Right lobe of liver (tissue), 6 donors: ENCODE data around the gene SRI. TPM values are rescaled to one million over a fixed set of nuclear protein-coding genes. Genes with fewer than 3 reads are reported as not detected.

Source experiments
- ATAC-seq, 4 donors: fragments of 200-7000 bp; cut with Tn5 transposase; one replicate each; pipeline ENCODE4 v1.9.1; 2020; ENCODE audit warnings: mild to moderate bottlenecking in 4 of 4, moderate library complexity in 4 of 4
- DNase-seq, 3 donors: peaks; one replicate each; pipeline ENCODE4 v3.0.0-alpha.2; 2020
- H3K27ac ChIP-seq, 3 donors: fragments of 200-600 bp; one replicate each; pipeline ENCODE4 v1.8.0; 2022
- H3K27me3 ChIP-seq, 2 donors: fragments of 200-600 bp; one replicate each; pipeline ENCODE4 v1.8.0; 2022
- H3K36me3 ChIP-seq, 4 donors: fragments of 200-600 bp; sonication (generic) in 1 of 4; one replicate each; pipeline versions ENCODE4 v1.5.1 to v1.8.0; 2017 to 2022; ENCODE audit warnings: control low read depth in 1 of 4
- H3K4me1 ChIP-seq, 4 donors: fragments of 200-600 bp; sonication (generic) in 1 of 4; one replicate each; pipeline versions ENCODE4 v1.5.1 to v1.8.0; 2017 to 2022; ENCODE audit warnings: control low read depth in 1 of 4
- H3K4me3 ChIP-seq, 3 donors: fragments of 200-600 bp; one replicate each; pipeline ENCODE4 v1.8.0; 2022
- H3K9me3 ChIP-seq, 4 donors: fragments of 200-600 bp; sonication (generic) in 1 of 4; one replicate each; pipeline versions ENCODE4 v1.5.1 to v1.8.0; 2017 to 2022; ENCODE audit warnings: control low read depth in 1 of 4
- POLR2A ChIP-seq: fragments of 450-650 bp; IDR thresholded peaks from one replicate; pipeline ENCODE4 v1.6.1; 2017; ENCODE audit warnings: antibody characterized with exemption, mild to moderate bottlenecking
- WGBS: methylation state at CpG from one replicate; pipeline ENCODE4 v1.1.6; 2018; ENCODE audit warnings: low coverage, low lambda C conversion rate; ENCODE audit not compliant: insufficient coverage; ENCODE audit errors: missing lambda C conversion rate; 5-methylcytosine and 5-hydroxymethylcytosine counted together
- intact Hi-C, 2 donors: fragments of 100-400 bp; cut with DNase I; formaldehyde crosslinking; loops; one replicate each; pipeline versions ENCODE4 v1.11.2 to v1.14.1; 2022
- total RNA-seq, 6 experiments: library from RNA; depleted of rRNA in 2 of 6; stranded (reverse); fragments of >200 nt in 2 of 6; fragmentation: NEBNext Ultra II Directional in 3 of 6; extraction: Animal tissue kit (Norgen Biotek cat#: 25700) in 3 of 6; gene quantifications; one replicate each; pipeline versions ENCODE4 v1.1.0 to v1.2.4, GENCODE V29; 2016 to 2023
- TF ChIP-seq, protein P1 (sequence below), 4 donors: fragments of 200-600 bp in 3 of 4; fragments of 450-650 bp in 1 of 4; IDR thresholded peaks; one replicate each; pipeline versions ENCODE4 v1.5.1 to v1.8.0; 2016 to 2022; ENCODE audit warnings: antibody characterized with exemption in 4 of 4, mild to moderate bottlenecking in 2 of 4
- donor health status: DM: no; HTN: yes; CAD: no.
- donor health status: DM: no; HTN: no; CAD: no.
- donor health status: DM: no; HTN: no; CAD: no.
- donor health status: DM: no; HTN: yes; CAD: no.
- donor health status: DM: no; HTN: yes; CAD: no.

SRI gene
- total RNA-seq, 6 experiments from 2014 or later = 12.5 to 41.3 (median 23.3) TPM

DNA sequence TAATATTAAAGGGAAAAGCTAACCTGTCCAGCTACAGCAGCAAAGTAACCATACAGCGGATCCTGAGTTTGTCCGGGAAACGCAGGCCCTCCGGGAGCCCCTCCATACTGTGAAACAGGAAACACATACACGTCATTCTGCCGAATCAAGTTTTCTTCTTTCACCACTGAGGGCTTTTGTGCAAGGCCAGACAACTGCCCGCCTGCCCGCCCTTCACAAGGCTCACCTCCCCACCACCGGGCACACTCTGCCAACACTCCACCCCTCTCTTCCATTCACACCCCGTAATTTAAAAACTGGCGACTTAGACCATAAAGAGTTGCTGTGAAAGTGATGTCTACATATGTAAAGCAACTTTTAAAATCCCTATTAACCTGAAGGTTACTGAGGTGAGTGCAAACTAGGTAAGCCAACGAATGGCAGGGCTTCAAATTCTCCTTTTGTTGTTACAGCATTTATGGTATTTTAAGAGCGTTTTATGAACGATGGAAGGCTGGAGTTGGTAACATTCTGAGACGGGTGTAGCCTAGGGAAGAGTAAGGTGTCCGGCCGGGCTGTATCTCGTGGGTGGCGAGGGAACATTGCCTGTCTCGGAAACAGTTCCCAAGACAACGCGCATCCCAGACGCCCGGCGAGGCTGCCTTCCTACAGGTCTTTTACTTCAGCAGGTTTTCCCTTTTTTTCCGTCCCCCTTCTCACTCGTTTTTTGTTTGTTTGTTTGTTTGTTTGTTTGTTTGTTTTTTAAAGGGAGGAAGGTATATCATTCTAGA lies 817 bp downstream of the SRI start:
- H3K36me3 ChIP-seq = peaks cover 0 to 3% (median 0%) of the 10 kb centered on the region in 4 donors
- H3K27me3 ChIP-seq = no peaks in the 10 kb centered on the region
- H3K27ac ChIP-seq = peak overlapping the region in 2 of 3 donors; percentile 89 to 91
- ATAC-seq (peak in 2 of 4 donors; percentile 1 to 26), DNase-seq (peak; percentile 42 to 62 (median 50))
- H3K4me1 ChIP-seq = peaks cover 0 to 21% (median 6%) of the 10 kb centered on the region in 4 donors
- peak overlapping the region; percentile 88 to 99 (median 97) for H3K4me3 ChIP-seq
- intact Hi-C loops = no loop called here
- H3K9me3 ChIP-seq = no peaks in the 10 kb centered on the region
- TF ChIP-seq, protein P1, sequence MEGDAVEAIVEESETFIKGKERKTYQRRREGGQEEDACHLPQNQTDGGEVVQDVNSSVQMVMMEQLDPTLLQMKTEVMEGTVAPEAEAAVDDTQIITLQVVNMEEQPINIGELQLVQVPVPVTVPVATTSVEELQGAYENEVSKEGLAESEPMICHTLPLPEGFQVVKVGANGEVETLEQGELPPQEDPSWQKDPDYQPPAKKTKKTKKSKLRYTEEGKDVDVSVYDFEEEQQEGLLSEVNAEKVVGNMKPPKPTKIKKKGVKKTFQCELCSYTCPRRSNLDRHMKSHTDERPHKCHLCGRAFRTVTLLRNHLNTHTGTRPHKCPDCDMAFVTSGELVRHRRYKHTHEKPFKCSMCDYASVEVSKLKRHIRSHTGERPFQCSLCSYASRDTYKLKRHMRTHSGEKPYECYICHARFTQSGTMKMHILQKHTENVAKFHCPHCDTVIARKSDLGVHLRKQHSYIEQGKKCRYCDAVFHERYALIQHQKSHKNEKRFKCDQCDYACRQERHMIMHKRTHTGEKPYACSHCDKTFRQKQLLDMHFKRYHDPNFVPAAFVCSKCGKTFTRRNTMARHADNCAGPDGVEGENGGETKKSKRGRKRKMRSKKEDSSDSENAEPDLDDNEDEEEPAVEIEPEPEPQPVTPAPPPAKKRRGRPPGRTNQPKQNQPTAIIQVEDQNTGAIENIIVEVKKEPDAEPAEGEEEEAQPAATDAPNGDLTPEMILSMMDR (IDR thresholded peaks at IDR 0.05) = no peak
- WGBS = 14% methylated on average over 27 of the region's 27 CpGs

DNA sequence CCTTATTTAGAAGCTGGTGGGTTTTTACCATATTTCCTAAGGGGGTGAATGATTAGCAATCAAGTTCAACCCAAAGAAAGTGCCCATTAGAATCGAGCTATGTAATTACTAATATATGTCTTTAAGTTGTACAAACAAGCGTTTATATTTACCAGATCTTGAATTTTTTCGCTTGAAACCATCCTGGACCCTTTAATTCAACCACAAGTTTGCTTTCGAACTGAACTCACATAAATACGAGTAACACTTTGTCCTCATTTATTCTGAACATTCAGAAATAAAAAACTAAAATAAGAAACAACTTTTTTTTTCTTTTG lies 1.5 kb downstream of the SRI start:
- Histone ChIP-seq H3K27me3 (no peaks in the 10 kb centered on the region), H3K4me1 (peaks cover 0 to 21% (median 6%) of the 10 kb centered on the region in 4 donors), H3K27ac (no peak overlapping the region), H3K9me3 (no peaks in the 10 kb centered on the region), H3K36me3 (peaks cover 0 to 4% (median 0%) of the 10 kb centered on the region in 4 donors), H3K4me3 (peak overlapping the region in 2 of 3 donors; percentile 88 to 97)
- TF ChIP-seq, protein P1 (IDR thresholded peaks at IDR 0.05) = no peak
- intact Hi-C loops = no loop called here
- DNase-seq (no peak), ATAC-seq (no peak)
- WGBS = 54% methylated on average over 5 of the region's 5 CpGs

DNA sequence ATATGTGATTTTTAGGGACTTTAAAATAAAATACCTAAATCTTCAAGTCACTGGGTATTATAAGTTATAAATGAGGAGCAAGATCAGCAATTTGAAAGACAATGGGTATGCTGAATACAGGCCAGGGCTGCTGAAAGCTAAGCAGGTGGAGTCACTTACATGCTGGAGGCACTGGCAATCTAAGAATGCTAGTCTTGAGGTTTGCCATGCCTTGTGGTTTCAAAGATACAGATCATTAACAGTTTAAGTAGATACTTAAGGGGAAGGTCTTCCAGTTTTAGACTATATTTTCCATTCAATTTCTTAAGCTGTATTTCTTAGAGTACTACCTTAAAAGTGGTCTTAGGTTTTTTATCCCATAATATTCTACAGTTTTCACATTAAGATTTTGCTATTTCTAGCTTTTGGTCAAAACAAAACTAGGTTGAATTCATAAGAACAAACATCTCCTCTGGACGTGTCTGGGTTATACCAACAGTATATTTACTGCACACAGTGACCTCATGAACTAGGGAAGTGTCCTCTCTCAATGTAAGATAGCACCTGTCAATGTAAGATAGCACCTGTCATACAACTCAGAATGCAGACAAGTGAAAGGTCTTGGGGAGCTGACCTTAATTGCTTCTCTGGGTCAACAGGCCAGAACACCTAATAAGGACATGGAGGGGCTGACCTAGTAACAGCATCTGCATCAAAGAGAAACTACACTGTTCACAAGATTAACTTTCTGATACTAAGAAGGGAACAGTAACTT lies 2.0 kb downstream of the SRI start:
- no peaks in the 10 kb centered on the region for H3K27me3 ChIP-seq
- ATAC-seq (no peak), DNase-seq (no peak)
- peaks cover 0 to 4% (median 0%) of the 10 kb centered on the region in 4 donors for H3K36me3 ChIP-seq
- 10% methylated on average over 1 of the region's 1 CpG for whole genome bisulfite sequencing
- H3K27ac ChIP-seq = no peak overlapping the region
- no peaks in the 10 kb centered on the region for H3K9me3 ChIP-seq
- peaks cover 0 to 21% (median 6%) of the 10 kb centered on the region in 4 donors for H3K4me1 ChIP-seq
- intact Hi-C loops = no loop called here
- H3K4me3 ChIP-seq = peak overlapping the region in 1 of 3 donors; percentile 97
- TF ChIP-seq, protein P1 (IDR thresholded peaks at IDR 0.05) = no peak
- TF ChIP-seq POLR2A = no peak

DNA sequence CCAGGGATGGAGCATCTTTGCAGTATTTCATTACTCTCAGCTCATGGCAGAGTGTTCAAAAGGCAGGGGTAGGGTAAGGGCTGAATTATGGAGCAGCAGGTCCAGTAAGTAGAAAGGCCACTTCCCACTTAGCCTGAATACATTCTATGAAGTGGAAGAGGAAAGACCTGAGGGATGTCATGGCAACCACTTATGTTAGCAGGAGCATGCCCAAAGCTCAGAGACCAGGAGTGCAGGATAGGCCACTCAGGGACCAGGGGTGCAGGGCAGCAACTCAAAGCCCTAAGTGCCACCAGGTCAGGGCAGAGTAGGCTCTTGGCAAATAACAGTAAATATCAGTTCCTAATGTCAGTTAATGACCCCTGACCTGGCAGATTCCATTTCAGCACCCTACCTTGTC lies 3.6 kb downstream of the SRI start:
- no peak for DNase-seq
- Histone ChIP-seq H3K9me3 (no peaks in the 10 kb centered on the region), H3K36me3 (peaks cover 0 to 8% (median 0%) of the 10 kb centered on the region in 4 donors), H3K27ac (no peak overlapping the region), H3K27me3 (no peaks in the 10 kb centered on the region), H3K4me1 (peaks cover 0 to 21% (median 6%) of the 10 kb centered on the region in 4 donors), H3K4me3 (no peak overlapping the region)
- no peak for ATAC-seq
- no peak for TF ChIP-seq POLR2A
- TF ChIP-seq, protein P1 (IDR thresholded peaks at IDR 0.05) = no peak
- intact Hi-C loops = no loop called here
